ENCODE measurements around the gene PCSK6. TPM values are rescaled to one million over a fixed set of nuclear protein-coding genes. Genes with fewer than 3 reads are reported as not detected.

PCSK6 gene
- total RNA-seq, 1 donor from 2014 or later, result 16.6 TPM

DNA sequence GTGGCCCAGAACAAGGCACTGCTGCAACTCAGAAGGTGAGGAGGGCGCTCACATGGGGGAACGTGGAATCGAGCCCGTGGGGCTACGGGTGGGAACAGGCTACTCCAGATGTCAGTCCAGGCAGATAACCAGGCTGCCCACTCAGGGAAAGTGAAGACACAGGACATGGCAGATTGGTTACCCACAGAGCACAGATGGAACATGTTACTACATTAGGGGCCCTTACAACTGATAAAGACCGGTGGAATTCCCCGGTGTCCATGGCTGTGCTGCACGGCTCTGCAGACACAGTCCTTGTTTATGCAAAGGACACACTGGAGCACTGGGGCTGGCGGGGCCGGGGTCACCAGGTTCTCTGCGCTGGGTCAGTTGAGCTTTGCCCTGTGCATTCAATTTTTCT lies 36.9 kb downstream of the PCSK6 start:
- peaks cover 32% of the 10 kb centered on the region for H3K4me1 ChIP-seq
- no peaks in the 10 kb centered on the region for H3K27me3 ChIP-seq
- peak overlapping the region; percentile 51 for H3K27ac ChIP-seq
- DNase-seq (no peak), ATAC-seq (no peak)
- TF ChIP-seq, protein P1, sequence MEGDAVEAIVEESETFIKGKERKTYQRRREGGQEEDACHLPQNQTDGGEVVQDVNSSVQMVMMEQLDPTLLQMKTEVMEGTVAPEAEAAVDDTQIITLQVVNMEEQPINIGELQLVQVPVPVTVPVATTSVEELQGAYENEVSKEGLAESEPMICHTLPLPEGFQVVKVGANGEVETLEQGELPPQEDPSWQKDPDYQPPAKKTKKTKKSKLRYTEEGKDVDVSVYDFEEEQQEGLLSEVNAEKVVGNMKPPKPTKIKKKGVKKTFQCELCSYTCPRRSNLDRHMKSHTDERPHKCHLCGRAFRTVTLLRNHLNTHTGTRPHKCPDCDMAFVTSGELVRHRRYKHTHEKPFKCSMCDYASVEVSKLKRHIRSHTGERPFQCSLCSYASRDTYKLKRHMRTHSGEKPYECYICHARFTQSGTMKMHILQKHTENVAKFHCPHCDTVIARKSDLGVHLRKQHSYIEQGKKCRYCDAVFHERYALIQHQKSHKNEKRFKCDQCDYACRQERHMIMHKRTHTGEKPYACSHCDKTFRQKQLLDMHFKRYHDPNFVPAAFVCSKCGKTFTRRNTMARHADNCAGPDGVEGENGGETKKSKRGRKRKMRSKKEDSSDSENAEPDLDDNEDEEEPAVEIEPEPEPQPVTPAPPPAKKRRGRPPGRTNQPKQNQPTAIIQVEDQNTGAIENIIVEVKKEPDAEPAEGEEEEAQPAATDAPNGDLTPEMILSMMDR (IDR thresholded peaks at IDR 0.05), result no peak
- H3K4me3 ChIP-seq, result no peak overlapping the region
- H3K9me3 ChIP-seq, result no peaks in the 10 kb centered on the region
- intact Hi-C loops (cut with DNase I), result no loop called here
- H3K36me3 ChIP-seq, result no peaks in the 10 kb centered on the region

DNA sequence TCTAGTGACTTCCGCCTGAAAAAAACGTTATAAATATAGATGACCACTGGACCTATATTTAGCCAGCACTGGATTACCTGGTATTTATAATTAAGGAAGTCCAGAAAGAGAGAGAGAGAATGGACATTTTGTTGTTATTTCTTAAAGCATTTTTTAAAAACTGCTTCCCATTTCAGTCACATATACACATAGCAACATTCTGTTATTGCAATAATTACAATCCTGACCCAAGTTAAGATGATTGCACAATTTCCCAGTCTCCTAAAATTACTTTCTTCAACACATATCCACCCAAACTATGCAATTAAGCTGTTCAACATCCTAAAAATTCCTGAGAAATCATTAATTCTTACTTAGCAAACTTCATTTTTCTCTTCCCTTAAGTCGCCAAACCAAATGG lies 37.7 kb downstream of the PCSK6 start:
- intact Hi-C loops (cut with DNase I), result no loop called here
- H3K4me1 ChIP-seq, result peaks cover 34% of the 10 kb centered on the region
- peak overlapping the region; percentile 51 for H3K27ac ChIP-seq
- no peaks in the 10 kb centered on the region for H3K27me3 ChIP-seq
- no peaks in the 10 kb centered on the region for H3K9me3 ChIP-seq
- ATAC-seq (no peak), DNase-seq (no peak)
- H3K36me3 ChIP-seq, result no peaks in the 10 kb centered on the region
- H3K4me3 ChIP-seq, result no peak overlapping the region
- TF ChIP-seq, protein P1 (IDR thresholded peaks at IDR 0.05), result no peak

DNA sequence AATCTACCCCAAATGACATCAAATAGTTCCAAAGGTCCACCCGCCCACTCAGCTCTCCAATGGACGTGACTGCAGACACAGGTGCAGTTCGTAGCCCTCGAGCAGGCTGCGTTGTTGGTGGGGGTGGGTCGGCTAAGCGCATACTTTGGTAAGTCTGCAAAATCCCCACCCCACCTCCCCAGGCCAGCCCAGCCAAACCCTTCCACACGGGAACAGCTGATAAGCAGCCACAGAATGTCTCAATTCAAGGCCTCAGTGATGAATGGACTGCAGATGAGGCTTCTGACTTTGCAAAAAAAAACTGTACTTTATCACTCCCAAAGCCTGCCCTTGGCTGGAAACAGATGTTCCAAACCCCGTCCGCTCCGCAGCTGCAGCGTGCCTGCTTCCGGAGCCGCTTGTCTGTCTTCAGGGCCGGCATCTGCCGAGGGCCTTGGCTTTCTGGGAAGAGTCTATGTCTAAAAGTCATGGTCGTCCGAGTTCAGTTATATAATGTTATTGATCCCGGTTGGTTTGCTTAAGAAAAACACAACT lies 38.2 kb downstream of the PCSK6 start:
- H3K27ac ChIP-seq, result peak overlapping the region; percentile 51
- no peak for DNase-seq

DNA sequence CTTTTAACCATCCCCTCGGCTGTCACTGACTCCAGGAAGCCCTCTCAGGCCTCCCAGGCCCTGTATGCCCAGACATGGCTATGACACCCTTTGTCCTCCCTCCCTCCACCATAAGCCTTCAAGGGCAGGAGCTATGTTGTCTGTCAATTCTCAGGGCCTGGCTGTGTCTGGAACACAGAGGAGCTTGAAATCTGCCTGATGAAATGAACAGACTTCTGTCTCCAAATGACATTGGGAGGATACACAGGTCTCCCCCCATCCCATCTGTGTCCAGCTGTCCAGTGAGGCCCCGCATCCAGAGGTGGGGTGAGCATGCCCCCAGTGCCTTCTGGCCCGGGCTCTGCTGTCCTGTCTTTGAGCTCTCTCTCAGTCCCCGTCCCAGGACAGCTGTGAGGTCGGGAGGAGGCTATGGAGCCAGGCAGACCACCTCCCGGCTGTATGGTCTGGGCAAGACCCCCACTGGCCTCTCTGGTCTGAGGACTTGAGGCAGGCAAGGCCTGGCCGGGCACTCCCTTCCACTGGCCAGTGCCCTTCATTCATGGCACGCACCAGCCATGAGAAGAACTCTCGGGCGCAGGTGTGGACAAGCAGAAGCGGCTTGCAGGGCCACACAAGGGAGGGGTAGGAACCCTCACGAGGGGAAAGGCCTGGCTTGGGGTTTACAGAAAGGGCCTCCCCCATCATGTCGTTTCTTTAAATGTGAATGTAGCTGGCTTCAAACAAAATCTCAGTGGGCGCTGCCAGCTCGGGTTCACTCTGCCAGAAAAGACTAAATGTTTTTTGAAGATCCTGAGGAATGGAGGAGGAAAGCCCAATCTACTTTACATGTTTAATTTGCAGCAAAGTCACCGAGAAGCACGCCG lies 38.9 kb downstream of the PCSK6 start:
- Histone ChIP-seq H3K27ac (peak overlapping the region; percentile 36), H3K4me1 (peaks cover 44% of the 10 kb centered on the region), H3K27me3 (no peaks in the 10 kb centered on the region), H3K36me3 (no peaks in the 10 kb centered on the region), H3K4me3 (no peak overlapping the region), H3K9me3 (no peaks in the 10 kb centered on the region)
- ATAC-seq (no peak), DNase-seq (no peak)
- intact Hi-C loops (cut with DNase I), result no loop called here
- TF ChIP-seq, protein P1 (IDR thresholded peaks at IDR 0.05), result no peak

More for the DNA sequence above, 38.2 kb downstream of the PCSK6 start:
- H3K9me3 ChIP-seq, result no peaks in the 10 kb centered on the region
- H3K4me1 ChIP-seq, result peaks cover 39% of the 10 kb centered on the region
- no peaks in the 10 kb centered on the region for H3K36me3 ChIP-seq
- no peak overlapping the region for H3K4me3 ChIP-seq
- TF ChIP-seq, protein P1 (IDR thresholded peaks at IDR 0.05), result no peak
- no peaks in the 10 kb centered on the region for H3K27me3 ChIP-seq
- peak; percentile 15 for ATAC-seq
- intact Hi-C loops (cut with DNase I), result no loop called here

DNA sequence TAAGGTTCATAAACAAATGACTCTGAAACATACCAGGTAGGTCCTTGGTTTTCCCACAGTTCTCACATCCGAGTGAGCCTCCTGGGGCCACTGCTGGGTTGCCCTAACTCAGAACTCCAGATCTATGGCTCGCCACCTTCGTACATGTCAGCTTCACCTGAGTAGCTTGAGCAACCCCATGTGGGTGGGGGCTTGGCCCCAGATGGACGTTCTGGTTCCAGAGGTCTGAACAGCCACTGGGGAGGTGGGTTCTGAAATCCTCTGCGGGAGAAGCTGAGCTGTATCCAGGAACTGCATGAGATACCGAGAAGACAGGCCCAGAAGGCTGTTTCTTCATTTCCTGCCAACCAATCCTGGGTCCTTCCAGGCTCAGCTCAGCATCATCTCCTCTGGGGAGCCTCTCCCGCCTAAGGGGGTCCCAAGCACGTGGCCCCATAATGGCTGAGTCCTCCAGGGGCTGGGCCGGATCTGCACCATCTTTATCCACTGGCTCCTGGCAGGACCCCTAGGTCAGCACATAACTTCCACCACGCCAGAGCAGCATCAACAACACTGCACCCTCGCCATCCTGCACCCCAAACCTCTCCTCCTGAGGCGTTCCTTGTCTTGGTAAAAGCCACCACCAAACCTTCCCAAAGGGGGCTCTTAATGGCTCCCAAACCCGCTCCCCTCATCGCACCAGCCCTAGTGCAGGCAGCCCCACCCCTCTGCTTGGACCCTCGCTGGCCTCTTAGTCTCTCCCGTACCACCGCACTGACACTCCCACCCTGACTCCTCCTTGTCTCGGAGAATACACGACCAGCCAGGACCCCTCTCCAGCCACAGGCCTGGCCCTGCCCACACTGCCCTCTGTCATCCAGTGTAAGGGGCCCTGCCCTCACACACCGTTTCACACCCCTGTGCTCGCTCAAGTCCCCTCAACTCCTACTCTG lies 39.8 kb downstream of the PCSK6 start:
- peaks cover 40% of the 10 kb centered on the region for H3K4me1 ChIP-seq
- no peak for ATAC-seq
- H3K27me3 ChIP-seq, result no peaks in the 10 kb centered on the region
- TF ChIP-seq, protein P1 (IDR thresholded peaks at IDR 0.05), result no peak
- DNase-seq, result no peak
- intact Hi-C loops (cut with DNase I), result no loop called here
- no peak overlapping the region for H3K4me3 ChIP-seq
- H3K36me3 ChIP-seq, result no peaks in the 10 kb centered on the region
- H3K9me3 ChIP-seq, result no peaks in the 10 kb centered on the region
- H3K27ac ChIP-seq, result no peak overlapping the region
